ENCODE measurements around the gene PRDM16. TPM values are rescaled to one million over a fixed set of nuclear protein-coding genes. Genes with fewer than 3 reads are reported as not detected.
A peak's percentile ranks its signal among the peaks of the same experiment; 100 is the strongest.

Gene PRDM16
- total RNA-seq, 1 experiment from 2014 or later: 22.3 TPM

DNA sequence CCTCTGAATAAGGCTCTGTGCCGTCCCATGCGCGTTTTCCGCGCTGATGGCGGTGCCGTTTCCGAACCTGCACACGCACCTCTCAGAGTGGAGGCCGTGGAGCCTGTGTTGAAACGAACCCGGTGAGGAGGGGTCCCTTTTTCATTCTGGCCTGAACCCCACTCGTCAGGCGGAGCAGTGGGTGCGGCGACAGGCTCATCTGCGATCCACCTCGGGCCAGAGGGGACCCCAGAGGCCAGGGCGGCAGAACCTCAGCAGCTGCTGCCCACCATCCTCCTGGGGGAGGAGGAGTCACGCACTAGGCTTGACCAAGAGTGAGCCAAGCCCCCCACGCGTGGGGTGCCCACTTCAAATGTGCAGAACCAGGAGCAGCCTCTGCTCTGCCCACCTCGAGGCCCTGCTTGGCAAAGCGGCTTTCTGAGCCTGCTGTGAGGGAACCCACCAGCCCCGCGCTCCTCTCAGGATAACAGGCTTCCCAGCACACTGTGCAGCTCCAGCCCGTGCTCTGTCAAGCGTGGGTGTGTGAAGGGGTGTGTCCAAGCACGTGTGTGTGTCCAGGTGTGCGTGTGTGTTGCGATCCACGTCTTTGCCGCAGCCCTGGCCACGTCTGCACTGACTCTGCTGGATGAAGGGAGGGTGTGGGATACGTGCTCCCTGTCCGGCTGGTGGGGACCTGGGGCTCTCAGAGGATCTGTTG lies 6.8 kb downstream of the PRDM16 start:
- H3K9me3 ChIP-seq (ENCODE audit: control insufficient read depth, insufficient read depth, low read depth, low read length): no peaks in the 10 kb centered on the region
- in situ Hi-C loops (cut with HindIII; ENCODE audit: low pct_unique_long_range_greater_than_20kb, low sequenced_read_pairs): no loop called here
- DNase-seq (ENCODE audit: low read depth, low spot score) (no peak), ATAC-seq (no peak)
- intact Hi-C loops (cut with micrococcal nuclease; ENCODE audit: unreplicated experiment): no loop called here
- H3K4me3 ChIP-seq (ENCODE audit: low read depth in 2 of 2, low read length in 2 of 2): no peak overlapping the region
- H3K27me3 ChIP-seq (ENCODE audit: control insufficient read depth, insufficient read depth, low read length): no peaks in the 10 kb centered on the region
- peaks cover 55% of the 10 kb centered on the region for H3K4me1 ChIP-seq (ENCODE audit: control insufficient read depth, insufficient read depth, low read length)
- TF ChIP-seq, protein P1, sequence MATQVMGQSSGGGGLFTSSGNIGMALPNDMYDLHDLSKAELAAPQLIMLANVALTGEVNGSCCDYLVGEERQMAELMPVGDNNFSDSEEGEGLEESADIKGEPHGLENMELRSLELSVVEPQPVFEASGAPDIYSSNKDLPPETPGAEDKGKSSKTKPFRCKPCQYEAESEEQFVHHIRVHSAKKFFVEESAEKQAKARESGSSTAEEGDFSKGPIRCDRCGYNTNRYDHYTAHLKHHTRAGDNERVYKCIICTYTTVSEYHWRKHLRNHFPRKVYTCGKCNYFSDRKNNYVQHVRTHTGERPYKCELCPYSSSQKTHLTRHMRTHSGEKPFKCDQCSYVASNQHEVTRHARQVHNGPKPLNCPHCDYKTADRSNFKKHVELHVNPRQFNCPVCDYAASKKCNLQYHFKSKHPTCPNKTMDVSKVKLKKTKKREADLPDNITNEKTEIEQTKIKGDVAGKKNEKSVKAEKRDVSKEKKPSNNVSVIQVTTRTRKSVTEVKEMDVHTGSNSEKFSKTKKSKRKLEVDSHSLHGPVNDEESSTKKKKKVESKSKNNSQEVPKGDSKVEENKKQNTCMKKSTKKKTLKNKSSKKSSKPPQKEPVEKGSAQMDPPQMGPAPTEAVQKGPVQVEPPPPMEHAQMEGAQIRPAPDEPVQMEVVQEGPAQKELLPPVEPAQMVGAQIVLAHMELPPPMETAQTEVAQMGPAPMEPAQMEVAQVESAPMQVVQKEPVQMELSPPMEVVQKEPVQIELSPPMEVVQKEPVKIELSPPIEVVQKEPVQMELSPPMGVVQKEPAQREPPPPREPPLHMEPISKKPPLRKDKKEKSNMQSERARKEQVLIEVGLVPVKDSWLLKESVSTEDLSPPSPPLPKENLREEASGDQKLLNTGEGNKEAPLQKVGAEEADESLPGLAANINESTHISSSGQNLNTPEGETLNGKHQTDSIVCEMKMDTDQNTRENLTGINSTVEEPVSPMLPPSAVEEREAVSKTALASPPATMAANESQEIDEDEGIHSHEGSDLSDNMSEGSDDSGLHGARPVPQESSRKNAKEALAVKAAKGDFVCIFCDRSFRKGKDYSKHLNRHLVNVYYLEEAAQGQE (IDR thresholded peaks at IDR 0.05; ENCODE audit: insufficient read depth in 1 of 2, low read depth in 2 of 2, low read length in 1 of 2): no peak
- TF ChIP-seq TCF7L2 (IDR thresholded peaks at IDR 0.05; ENCODE audit: low read depth, low read length) (no peak), POLR2AphosphoS5 (IDR thresholded peaks at IDR 0.05; ENCODE audit: low read depth, low read length) (no peak), SIN3A (IDR thresholded peaks at IDR 0.05; ENCODE audit: borderline replicate concordance, insufficient read depth, low read depth, low read length) (no peak)
- TF ChIP-seq, protein P2, sequence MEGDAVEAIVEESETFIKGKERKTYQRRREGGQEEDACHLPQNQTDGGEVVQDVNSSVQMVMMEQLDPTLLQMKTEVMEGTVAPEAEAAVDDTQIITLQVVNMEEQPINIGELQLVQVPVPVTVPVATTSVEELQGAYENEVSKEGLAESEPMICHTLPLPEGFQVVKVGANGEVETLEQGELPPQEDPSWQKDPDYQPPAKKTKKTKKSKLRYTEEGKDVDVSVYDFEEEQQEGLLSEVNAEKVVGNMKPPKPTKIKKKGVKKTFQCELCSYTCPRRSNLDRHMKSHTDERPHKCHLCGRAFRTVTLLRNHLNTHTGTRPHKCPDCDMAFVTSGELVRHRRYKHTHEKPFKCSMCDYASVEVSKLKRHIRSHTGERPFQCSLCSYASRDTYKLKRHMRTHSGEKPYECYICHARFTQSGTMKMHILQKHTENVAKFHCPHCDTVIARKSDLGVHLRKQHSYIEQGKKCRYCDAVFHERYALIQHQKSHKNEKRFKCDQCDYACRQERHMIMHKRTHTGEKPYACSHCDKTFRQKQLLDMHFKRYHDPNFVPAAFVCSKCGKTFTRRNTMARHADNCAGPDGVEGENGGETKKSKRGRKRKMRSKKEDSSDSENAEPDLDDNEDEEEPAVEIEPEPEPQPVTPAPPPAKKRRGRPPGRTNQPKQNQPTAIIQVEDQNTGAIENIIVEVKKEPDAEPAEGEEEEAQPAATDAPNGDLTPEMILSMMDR (IDR thresholded peaks at IDR 0.05): no peak
- BruUV-seq (replicated peaks): no TSS peak
- ChIA-PET POLR2A (no interaction called here), CTCF (no interaction called here)
- H3K36me3 ChIP-seq (ENCODE audit: control insufficient read depth, insufficient read depth, low read length): no peaks in the 10 kb centered on the region
- H3K27ac ChIP-seq (ENCODE audit: low read length): peak overlapping the region; percentile 35; the same call in 1 of the 2 replicates

DNA sequence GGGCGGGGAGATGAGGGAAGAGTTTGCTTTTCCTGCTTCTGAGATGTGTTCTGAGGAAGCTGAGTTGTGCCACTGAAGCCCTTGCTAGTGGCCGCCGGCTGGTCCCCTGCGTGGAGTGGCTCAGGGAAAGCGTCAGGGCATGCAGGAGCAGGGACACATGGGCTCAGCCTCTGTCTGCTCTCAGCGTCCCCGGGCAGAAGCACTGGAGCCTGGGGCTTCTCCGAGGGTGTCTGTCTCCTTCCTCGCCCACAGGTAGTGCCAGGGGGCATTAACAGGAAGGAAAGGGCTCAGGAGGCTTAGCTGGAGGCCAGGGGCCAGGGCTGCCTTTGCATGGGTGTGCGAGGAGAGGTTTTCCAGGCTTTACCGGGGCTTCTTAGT lies 7.3 kb downstream of the PRDM16 start:
- Histone ChIP-seq H3K4me3 (ENCODE audit: low read depth in 2 of 2, low read length in 2 of 2) (no peak overlapping the region), H3K36me3 (ENCODE audit: control insufficient read depth, insufficient read depth, low read length) (no peaks in the 10 kb centered on the region), H3K9me3 (ENCODE audit: control insufficient read depth, insufficient read depth, low read depth, low read length) (no peaks in the 10 kb centered on the region), H3K27ac (ENCODE audit: low read length) (peak overlapping the region; percentile 35; the same call in 1 of the 2 replicates), H3K27me3 (ENCODE audit: control insufficient read depth, insufficient read depth, low read length) (no peaks in the 10 kb centered on the region), H3K4me1 (ENCODE audit: control insufficient read depth, insufficient read depth, low read length) (peaks cover 55% of the 10 kb centered on the region)
- no peak for DNase-seq (ENCODE audit: low read depth, low spot score)
- ATAC-seq: no peak
- POLR2A ChIA-PET: no interaction called here
- CTCF ChIA-PET: no interaction called here
- TF ChIP-seq, protein P1 (IDR thresholded peaks at IDR 0.05; ENCODE audit: insufficient read depth in 1 of 2, low read depth in 2 of 2, low read length in 1 of 2): no peak
- no peak for TF ChIP-seq POLR2AphosphoS5 (IDR thresholded peaks at IDR 0.05; ENCODE audit: low read depth, low read length)
- TF ChIP-seq SIN3A (IDR thresholded peaks at IDR 0.05; ENCODE audit: borderline replicate concordance, insufficient read depth, low read depth, low read length): no peak
- no peak for TF ChIP-seq TCF7L2 (IDR thresholded peaks at IDR 0.05; ENCODE audit: low read depth, low read length)
- TF ChIP-seq, protein P2 (IDR thresholded peaks at IDR 0.05): no peak
- intact Hi-C loops (cut with micrococcal nuclease; ENCODE audit: unreplicated experiment) (no loop called here), in situ Hi-C loops (cut with HindIII; ENCODE audit: low pct_unique_long_range_greater_than_20kb, low sequenced_read_pairs) (no loop called here)
- BruUV-seq (replicated peaks): no TSS peak
